GM19193 (cell line): ENCODE results near the gene DNAJB4.

Source experiments
- POLR2A ChIP-seq: IDR thresholded peaks from 4 replicates; pipeline ENCODE4 v1.6.1; 2011; ENCODE audit not compliant: insufficient read depth, insufficient read length; ENCODE audit errors: extremely low read depth

DNAJB4 gene

GRCh38 chr1:78045926-78046778 lies 41.4 kb downstream of the DNAJB4 start, which contains the start of gene GIPC2:
TSS of gene GIPC2 (plus strand) at chr1:78045966. CDS start at chr1:78046095, 129 bp downstream.
- no peak for TF ChIP-seq POLR2A

GRCh38 chr1:78047106-78047505 lies 42.4 kb downstream of the DNAJB4 start:
- TF ChIP-seq POLR2A = no peak

GRCh38 chr1:78047631-78048030 lies 42.9 kb downstream of the DNAJB4 start:
- TF ChIP-seq POLR2A = no peak

- TF ChIP-seq POLR2A = no peak
Observed at GRCh38 chr1:78048446-78048845, 43.7 kb downstream of the DNAJB4 start.

GRCh38 chr1:78049396-78049795 lies 44.7 kb downstream of the DNAJB4 start:
- no peak for TF ChIP-seq POLR2A

- TF ChIP-seq POLR2A = no peak
Observed at GRCh38 chr1:78051005-78051404, 46.3 kb downstream of the DNAJB4 start.

GRCh38 chr1:78052685-78053405 lies 48.1 kb downstream of the DNAJB4 start:
- no peak for TF ChIP-seq POLR2A

GRCh38 chr1:78053498-78053897 lies 48.8 kb downstream of the DNAJB4 start:
- no peak for TF ChIP-seq POLR2A

GRCh38 chr1:78054559-78054958 lies 49.8 kb downstream of the DNAJB4 start:
- no peak for TF ChIP-seq POLR2A

GRCh38 chr1:78054972-78055371 lies 50.2 kb downstream of the DNAJB4 start:
- no peak for TF ChIP-seq POLR2A

GRCh38 chr1:78055565-78056132 lies 50.9 kb downstream of the DNAJB4 start:
- TF ChIP-seq POLR2A = no peak

- no peak for TF ChIP-seq POLR2A
Observed at GRCh38 chr1:78058670-78059069, 53.9 kb downstream of the DNAJB4 start.

- TF ChIP-seq POLR2A = no peak
Observed at GRCh38 chr1:78060857-78061563, 56.3 kb downstream of the DNAJB4 start.

- TF ChIP-seq POLR2A = no peak
Observed at GRCh38 chr1:78061825-78062523, 57.2 kb downstream of the DNAJB4 start.
